HG03378 (cell line): ENCODE data around the gene UQCRC1.

Source experiments
- ATAC-seq: cut with Tn5 transposase; IDR thresholded peaks from one replicate; pipeline ENCODE4 v1.9.1; 2021; ENCODE audit warnings: mild to moderate bottlenecking, moderate library complexity; ENCODE audit not compliant: unreplicated experiment

UQCRC1 gene

DNA sequence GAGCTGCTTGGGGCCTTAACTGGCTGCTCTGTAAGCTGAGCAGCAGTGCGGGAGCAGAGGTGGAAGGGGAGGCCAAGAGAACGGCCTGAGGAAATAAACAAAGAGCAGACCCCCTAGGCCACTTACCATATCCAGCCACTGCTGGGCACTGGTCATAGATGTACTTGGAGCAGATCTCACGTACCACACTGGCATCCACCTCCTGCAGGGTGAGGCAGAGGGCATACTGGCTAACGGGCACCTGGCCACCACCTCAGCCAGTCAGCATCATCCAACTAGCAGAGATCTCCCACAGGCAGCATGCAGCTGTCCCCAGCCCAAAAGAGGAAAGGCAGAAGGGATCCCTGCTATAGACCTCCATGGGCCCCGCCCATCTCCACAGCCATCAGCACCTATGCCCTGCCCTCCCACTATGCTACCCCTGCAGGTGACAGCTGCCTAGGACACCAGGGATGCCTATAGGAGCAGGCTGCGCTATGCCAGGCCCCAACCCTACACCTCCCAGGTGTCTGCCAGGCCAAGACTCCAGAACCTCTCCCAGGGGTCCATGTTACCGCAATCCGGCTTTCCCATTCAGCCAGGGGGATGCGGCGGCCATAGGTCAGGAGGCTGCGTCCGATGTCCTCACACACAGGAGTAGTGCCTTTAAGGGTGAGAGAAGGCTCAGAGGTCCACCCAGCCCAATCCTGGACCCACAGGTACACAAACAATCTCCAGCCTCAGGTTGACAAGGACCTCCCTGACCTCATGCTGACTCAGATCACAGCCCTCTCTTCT lies 9.7 kb downstream of the UQCRC1 start:
- no peak for ATAC-seq

- no peak for ATAC-seq
Measured at GRCh38 chr3:48599077-48599501, 10.4 kb downstream of the UQCRC1 start.

DNA sequence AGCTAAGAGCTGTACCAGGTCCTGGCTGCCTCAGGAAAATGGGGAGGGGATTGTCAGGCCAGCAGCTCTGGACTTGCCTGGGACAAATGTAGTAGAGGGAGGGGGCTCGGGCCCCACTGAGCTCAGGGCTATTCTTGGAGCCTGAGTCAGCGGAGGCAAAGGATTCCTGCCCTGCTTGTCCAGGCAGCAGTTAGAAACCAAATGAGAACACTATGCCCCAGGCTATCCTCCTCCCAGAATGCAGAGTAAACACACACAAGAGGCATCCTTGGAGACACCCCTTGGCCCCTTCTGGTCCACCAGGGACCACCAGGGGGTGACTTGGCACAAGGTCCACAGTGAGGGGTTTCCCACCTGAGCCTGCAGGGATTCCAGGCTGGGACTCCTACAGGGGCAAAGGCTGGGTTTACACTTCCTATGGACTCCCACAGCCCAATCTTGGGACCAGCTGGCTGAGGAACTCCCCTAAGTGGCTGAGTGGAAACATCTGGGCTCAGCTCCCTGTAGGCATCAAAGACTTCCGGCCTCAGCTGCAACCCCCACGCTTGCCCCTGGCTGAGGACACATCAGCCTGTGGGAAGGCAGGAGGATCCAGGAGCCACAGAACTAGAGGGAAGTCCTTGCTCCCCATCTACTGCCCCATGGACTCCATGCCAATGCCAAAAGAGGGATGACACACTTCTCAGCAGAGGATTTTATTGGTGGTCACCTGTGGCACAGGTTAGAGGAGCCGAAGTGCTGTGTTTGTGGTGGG lies 10.9 kb downstream of the UQCRC1 start:
- ATAC-seq: no peak

- no peak for ATAC-seq
Measured at GRCh38 chr3:48597408-48597800, 12.0 kb downstream of the UQCRC1 start.

DNA sequence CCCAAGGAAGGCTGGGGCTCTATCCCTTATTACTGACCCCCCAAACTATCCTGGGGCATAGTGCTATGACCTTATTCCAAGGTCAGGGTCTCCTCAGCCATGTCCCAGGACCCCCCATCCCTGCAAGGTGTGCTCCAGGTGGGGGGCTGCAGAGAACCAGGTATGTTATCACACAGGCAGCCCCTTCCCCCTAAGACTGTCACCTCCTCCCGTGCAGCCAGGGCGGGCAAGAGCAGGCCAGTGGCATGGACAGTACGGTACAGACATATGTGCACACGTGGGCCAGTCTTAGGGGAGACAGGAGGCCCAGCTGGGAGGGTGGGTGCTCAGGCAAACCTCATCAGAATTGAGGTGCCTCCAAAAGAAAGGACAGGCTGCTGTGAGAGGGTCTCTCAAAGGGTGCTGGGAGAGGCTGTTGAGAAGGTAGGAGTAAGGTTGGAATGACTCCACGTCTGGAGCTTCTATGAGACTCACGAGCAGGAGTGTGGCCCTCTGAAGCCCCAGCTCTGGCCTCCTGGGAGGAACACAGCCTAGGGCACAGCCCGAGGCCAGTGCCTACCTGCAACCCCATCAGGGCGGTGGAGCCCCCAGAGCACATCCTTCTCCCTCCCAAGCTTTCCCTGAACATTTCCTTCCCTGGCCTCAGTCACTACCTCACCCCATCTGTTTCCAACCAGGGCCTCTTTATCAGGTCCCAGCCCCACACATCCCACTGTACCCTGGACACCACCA lies 12.6 kb downstream of the UQCRC1 start:
- no peak for ATAC-seq

GRCh38 chr3:48596157-48596556 lies 13.3 kb downstream of the UQCRC1 start:
- ATAC-seq: no peak

- no peak for ATAC-seq
Measured at GRCh38 chr3:48595526-48596121, 13.8 kb downstream of the UQCRC1 start.

DNA sequence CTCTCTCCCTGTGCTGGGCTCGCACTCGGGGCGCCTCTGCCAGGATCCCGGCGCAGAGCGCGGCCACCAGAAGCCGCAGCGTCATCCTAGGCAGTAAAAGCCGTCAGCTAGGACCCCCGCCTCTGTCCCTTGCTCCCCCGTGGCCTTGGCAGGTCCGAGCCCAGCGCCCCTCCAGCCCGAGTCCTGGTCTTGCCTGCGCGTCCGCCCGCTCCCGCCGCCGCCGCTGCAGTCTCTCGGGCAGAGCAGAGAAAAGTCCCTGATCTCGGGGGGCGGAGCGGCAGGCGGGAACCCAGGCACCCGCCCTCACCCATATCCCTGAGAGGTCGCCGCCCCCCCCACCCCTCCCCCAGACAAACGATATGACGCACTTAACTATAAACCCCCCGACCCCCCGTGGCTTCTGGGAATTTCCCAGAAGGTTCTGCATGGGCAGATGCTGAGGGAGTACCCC lies 14.3 kb downstream of the UQCRC1 start, which contains the start of gene COL7A1:
TSS of gene COL7A1 (minus strand) at position 255 of the 451 bp plus-strand sequence. CDS start at position 85, 170 bp downstream.
- ATAC-seq: no peak

GRCh38 chr3:48594417-48595049 lies 14.9 kb downstream of the UQCRC1 start:
- no peak for ATAC-seq

GRCh38 chr3:48593337-48593736 lies 16.1 kb downstream of the UQCRC1 start:
- no peak for ATAC-seq

DNA sequence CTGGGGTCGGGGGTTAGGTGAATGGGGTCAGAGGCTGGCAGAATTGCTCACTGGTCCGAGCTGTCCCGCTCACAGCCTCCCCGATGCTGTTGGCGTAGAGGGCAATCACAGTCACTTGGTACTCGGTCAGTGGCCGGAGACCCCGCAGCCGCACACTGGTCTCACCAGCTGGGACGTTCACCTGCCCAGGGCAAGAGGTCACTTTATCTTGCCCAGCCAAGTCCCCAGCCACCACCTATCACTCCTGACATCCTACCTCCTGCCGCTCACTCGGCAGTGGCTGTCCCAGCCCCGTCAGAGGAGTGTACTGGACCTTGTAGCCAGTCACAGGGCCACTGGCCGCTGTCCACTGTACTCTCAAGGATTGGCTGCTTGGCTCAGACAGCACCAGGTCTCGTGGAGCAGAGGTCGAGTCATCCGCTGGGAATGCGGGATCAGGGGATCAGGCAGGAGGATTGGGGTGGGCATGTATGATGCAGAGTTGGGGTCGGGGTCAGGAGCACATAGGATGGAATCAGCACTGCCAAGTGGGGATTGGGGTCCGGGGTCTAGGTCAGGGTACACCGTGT lies 16.8 kb downstream of the UQCRC1 start:
- ATAC-seq: no peak

DNA sequence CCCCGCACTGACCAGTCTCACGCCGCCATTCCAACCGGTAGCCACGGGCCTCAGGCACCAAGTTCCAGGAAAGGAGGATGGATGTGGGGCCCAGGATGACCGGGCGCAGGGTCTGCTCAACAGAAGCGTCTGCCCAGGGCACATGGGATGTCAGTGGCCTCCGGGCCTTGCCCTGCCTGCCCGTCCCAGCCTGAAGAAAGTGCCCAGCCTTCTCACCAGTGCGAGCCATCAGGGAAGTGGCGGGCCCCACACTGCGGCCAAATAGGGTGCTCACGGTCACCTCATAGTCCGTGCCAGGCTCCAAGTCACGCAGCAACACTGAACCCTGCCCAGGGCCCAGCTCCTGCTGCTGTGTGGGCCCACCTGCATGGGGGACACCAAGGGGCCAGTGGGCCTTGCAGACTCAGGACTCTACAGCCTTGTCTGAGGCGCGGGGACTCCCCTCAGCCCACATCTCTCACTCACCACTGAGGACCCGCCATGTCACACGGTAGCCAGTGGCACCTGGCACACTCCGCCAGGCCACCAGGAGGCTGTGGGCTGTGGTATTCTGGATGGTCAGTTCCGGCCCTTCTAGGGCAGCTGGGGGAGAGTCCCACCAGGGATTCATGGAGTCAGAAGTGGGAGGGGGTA lies 17.4 kb downstream of the UQCRC1 start:
- ATAC-seq: no peak

DNA sequence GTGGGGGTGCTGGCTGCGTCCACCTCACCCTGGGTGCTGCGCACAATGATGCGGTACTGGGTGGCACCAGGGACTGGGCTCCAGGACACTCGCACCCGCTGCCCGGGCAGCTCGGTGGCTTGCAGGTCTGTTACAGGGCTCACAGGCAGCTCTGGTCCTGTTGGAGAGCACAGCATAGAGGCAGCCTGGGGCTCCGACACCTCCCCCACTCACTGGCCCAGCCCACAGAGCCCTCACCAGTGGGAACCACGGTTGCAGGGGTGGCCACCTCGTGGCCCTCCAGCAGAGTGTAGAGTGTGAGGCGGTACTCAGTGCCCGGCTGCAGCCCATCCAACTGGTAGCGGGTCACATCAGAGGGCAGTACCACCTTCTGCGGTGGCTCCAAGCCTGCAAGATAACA lies 18.0 kb downstream of the UQCRC1 start:
- no peak for ATAC-seq

DNA sequence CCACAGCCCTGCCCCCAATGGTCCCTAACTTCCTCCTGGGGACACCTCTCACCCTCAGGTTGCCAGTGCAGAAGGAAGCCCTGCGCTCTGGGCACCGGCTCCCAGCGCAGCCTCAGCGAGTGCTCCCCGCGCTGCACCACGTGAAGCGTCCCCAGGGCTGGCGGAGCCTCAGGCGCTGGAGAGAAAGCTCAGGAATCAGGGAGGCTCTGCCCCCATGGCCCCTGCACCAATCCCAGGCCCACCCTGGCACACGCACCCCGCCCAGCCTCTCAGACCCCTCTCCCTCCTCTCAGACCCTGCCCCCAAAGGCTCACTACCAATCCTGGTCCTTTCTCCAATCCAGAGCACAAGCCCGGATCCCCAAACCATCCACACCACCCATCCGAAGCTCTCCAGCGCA lies 21.2 kb downstream of the UQCRC1 start:
- ATAC-seq: no peak

DNA sequence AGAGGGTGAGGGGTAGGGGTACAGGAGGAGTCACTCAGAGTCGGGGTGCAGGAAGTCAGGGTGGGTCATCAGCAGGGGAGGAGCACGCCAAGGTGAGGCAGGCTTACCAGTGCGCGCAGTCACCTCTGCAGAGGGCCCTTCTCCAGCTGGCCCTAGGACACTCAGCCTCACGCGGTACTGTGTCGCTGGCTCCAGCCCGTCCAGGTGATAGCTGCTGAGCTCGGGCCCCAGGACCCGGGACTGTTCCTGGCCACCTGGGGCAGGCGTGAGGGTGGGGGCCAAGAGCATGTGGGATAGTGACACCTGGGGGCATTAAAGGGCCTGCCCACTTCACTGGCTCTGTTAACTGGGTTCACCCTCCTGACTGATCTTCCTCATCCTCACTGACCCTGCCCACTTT lies 21.8 kb downstream of the UQCRC1 start:
- ATAC-seq: no peak

DNA sequence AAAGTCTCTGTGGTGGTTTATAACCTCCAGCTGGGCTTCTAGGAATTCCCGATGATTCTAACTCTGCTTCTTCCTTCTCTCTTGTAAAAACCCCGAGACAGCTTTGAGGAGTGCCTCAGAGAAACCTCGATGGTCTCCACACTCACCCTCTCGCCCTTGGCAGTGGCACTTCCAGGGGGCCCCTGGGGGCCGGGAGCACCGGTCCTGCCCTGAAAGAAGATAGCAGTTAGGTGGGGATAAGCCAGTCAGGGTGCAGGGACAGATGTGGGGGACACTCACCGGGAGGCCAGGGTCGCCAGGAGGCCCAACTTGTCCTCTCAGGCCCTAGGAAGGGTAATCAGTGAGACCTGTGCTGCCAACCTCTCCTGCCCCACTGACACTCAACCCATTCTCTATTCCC lies 24.0 kb downstream of the UQCRC1 start:
- ATAC-seq: no peak

- ATAC-seq: no peak
Measured at GRCh38 chr3:48584836-48585235, 24.6 kb downstream of the UQCRC1 start.

GRCh38 chr3:48581621-48582481 lies 27.6 kb downstream of the UQCRC1 start:
- no peak for ATAC-seq

DNA sequence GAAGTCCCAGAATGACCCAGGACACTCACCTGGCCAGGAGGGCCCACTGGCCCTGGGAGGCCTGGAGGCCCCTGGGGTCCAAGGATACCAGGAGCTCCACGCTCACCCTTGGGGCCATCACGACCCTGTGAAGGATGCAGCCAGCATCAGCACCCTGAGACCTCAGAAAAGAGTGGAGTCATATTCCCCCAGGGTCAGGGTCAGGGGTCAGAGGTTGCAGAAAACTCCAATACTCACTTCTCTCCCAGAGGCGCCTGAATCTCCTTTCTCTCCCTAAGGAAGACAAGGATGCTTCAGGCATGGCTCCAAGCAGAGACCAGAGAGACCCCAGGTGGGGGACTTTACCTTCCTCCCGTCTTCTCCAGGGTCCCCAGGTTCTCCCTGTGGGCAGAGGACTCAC lies 32.8 kb downstream of the UQCRC1 start:
- ATAC-seq: no peak
